WTC11 (cell line): ENCODE results near the gene NETO2. TPM values are rescaled to one million over a fixed set of nuclear protein-coding genes. Genes with fewer than 3 reads are reported as not detected.
"Not testable (repeated sequence)": the region's sequence is repeated elsewhere in the genome, so short reads cannot be mapped to it uniquely, and the experiment has no call there.

Experiments
- ATAC-seq: fragments of 200-7000 bp; cut with Tn5 transposase; 2 replicates; pipeline ENCODE4 v1.10.0; 2021; ENCODE audit warnings: mild to moderate bottlenecking, moderate library complexity
- CTCF ChIA-PET: fragments of 300-600 bp; sonication (Branson Sonifier 250); formaldehyde crosslinking; loops from one replicate; lab custom pipeline; 2021; ENCODE audit warnings: antibody characterized with exemption; lab: Charles Lee
- POLR2A ChIA-PET: fragments of 350-600 bp; sonication (Branson Sonifier 250); formaldehyde crosslinking; loops from one replicate; lab custom pipeline; 2021; ENCODE audit warnings: antibody characterized with exemption; lab: Charles Lee
- DNase-seq: peaks from one replicate; pipeline ENCODE4 v3.0.0; 2021; ENCODE audit warnings: low spot score
- H3K27ac Mint-ChIP-seq: 2 replicates; pipeline ENCODE4 v1.8.0; 2021; ENCODE audit warnings: mixed read lengths
- H3K27me3 Mint-ChIP-seq: 2 replicates; pipeline ENCODE4 v1.8.0; 2021; ENCODE audit warnings: low read depth, mild to moderate bottlenecking, moderate library complexity, mixed read lengths
- H3K36me3 Mint-ChIP-seq: 2 replicates; pipeline ENCODE4 v1.8.0; 2021; ENCODE audit warnings: mixed read lengths
- H3K4me1 Mint-ChIP-seq: 2 replicates; pipeline ENCODE4 v1.8.0; 2022; ENCODE audit warnings: mixed read lengths
- H3K4me3 Mint-ChIP-seq: 2 replicates; pipeline ENCODE4 v1.8.0; 2021; ENCODE audit warnings: mild to moderate bottlenecking, moderate library complexity, mixed read lengths
- H3K9me3 Mint-ChIP-seq: 2 replicates; pipeline ENCODE4 v1.8.0; 2021; ENCODE audit warnings: mixed read lengths
- CREB1 ChIP-seq: sonication (generic); formaldehyde crosslinking; IDR thresholded peaks from 2 replicates; pipeline ENCODE4 v1.8.0; 2023; ENCODE audit warnings: mild to moderate bottlenecking, missing genetic modification reagents
- HMGA2 ChIP-seq: fragments of 250-450 bp; sonication (Bioruptor Pico); IDR thresholded peaks from 2 replicates; pipeline ENCODE4 v1.4.0; 2021; ENCODE audit warnings: mild to moderate bottlenecking, moderate library complexity
- JUN ChIP-seq: sonication (generic); formaldehyde crosslinking; IDR thresholded peaks from 2 replicates; pipeline ENCODE4 v1.8.0; 2023; ENCODE audit warnings: mild to moderate bottlenecking, missing genetic modification reagents
- NR2C2 ChIP-seq: sonication (generic); formaldehyde crosslinking; IDR thresholded peaks from 2 replicates; pipeline ENCODE4 v1.8.0; 2022; ENCODE audit warnings: mild to moderate bottlenecking, missing genetic modification reagents
- NR3C1 ChIP-seq: sonication (generic); formaldehyde crosslinking; conservative IDR thresholded peaks from 2 replicates; pipeline ENCODE4 v1.8.1; 2023; ENCODE audit warnings: low read depth, mild to moderate bottlenecking, missing genetic modification reagents
- OVOL2 ChIP-seq: fragments of 250-450 bp; sonication (Bioruptor Pico); IDR thresholded peaks from 2 replicates; pipeline ENCODE4 v1.9.0; 2021; ENCODE audit warnings: mild to moderate bottlenecking, borderline replicate concordance
- TCF7 ChIP-seq: sonication (generic); formaldehyde crosslinking; IDR thresholded peaks from 2 replicates; pipeline ENCODE4 v1.8.0; 2022; ENCODE audit warnings: mild to moderate bottlenecking, low read depth, missing genetic modification reagents, moderate library complexity
- TEAD4 ChIP-seq: sonication (generic); formaldehyde crosslinking; IDR thresholded peaks from 2 replicates; pipeline ENCODE4 v1.8.0; 2022; ENCODE audit warnings: mild to moderate bottlenecking, missing genetic modification reagents
- ZNF232 ChIP-seq: sonication (generic); formaldehyde crosslinking; IDR thresholded peaks from 2 replicates; pipeline ENCODE4 v1.8.0; 2022; ENCODE audit warnings: mild to moderate bottlenecking, missing genetic modification reagents
- ZNF263 ChIP-seq: sonication (generic); formaldehyde crosslinking; IDR thresholded peaks from 2 replicates; pipeline ENCODE4 v1.8.1; 2022; ENCODE audit warnings: low read depth, mild to moderate bottlenecking, moderate library complexity, missing genetic modification reagents
- ZNF423 ChIP-seq: fragments of 250-450 bp; sonication (Bioruptor Pico); IDR thresholded peaks from 2 replicates; pipeline ENCODE4 v2.1.2; 2022; ENCODE audit warnings: mild to moderate bottlenecking, moderate library complexity
- total RNA-seq: library from RNA; stranded (reverse); gene quantifications from 3 replicates; pipeline ENCODE4 v1.2.3, GENCODE V29; 2021
- TF ChIP-seq, protein P1 (sequence below): fragments of 250-450 bp; sonication (Bioruptor Pico); IDR thresholded peaks from 2 replicates; pipeline ENCODE4 v2.1.2; 2022; ENCODE audit warnings: mild to moderate bottlenecking, moderate library complexity
- TF ChIP-seq, protein P2 (sequence below): sonication (generic); formaldehyde crosslinking; IDR thresholded peaks from 2 replicates; pipeline ENCODE4 v1.8.1; 2022; ENCODE audit warnings: mild to moderate bottlenecking, moderate library complexity, missing genetic modification reagents
- TF ChIP-seq, protein P3 (sequence below): sonication (generic); formaldehyde crosslinking; IDR thresholded peaks from 2 replicates; pipeline ENCODE4 v1.8.0; 2023; ENCODE audit warnings: missing genetic modification reagents
- TF ChIP-seq, protein P4 (sequence below): fragments of 250-450 bp; sonication (Bioruptor Pico); IDR thresholded peaks from 2 replicates; pipeline ENCODE4 v1.9.0; 2021; ENCODE audit warnings: mild to moderate bottlenecking
- TF ChIP-seq, protein P5 (sequence below): fragments of 200-600 bp; IDR thresholded peaks from 2 replicates; pipeline ENCODE4 v1.8.0; 2022; ENCODE audit warnings: antibody characterized with exemption

Gene NETO2
- total RNA-seq, 1 experiment from 2014 or later, result 21.8 TPM

DNA sequence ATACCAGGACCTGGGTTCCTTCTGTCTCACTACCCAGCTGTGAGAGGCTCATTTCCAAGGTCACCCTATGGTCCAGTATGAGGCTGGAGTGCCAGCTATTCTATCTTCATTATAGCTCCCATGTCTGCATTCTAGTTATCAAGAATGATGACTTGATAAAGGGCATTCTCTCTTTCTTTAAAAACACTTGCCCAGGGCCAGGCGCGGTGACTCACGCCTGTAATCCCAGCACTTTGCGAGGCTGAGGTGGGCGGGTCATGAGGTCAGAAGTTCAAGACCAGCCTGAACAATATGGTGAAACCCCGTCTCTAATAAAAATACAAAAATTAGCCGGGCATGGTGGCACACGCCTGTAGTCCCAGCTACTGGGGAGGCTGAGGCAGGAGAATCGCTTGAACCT lies 5.8 kb downstream of the NETO2 start:
- H3K27ac Mint-ChIP-seq, CTCF ChIA-PET, H3K4me3 Mint-ChIP-seq, H3K36me3 Mint-ChIP-seq, ATAC-seq, POLR2A ChIA-PET, H3K9me3 Mint-ChIP-seq, DNase-seq: not testable (repeated sequence)
- Mint-ChIP-seq H3K4me1 (peaks cover 23% of the 10 kb centered on the region), H3K27me3 (peaks cover 11% of the 10 kb centered on the region)

DNA sequence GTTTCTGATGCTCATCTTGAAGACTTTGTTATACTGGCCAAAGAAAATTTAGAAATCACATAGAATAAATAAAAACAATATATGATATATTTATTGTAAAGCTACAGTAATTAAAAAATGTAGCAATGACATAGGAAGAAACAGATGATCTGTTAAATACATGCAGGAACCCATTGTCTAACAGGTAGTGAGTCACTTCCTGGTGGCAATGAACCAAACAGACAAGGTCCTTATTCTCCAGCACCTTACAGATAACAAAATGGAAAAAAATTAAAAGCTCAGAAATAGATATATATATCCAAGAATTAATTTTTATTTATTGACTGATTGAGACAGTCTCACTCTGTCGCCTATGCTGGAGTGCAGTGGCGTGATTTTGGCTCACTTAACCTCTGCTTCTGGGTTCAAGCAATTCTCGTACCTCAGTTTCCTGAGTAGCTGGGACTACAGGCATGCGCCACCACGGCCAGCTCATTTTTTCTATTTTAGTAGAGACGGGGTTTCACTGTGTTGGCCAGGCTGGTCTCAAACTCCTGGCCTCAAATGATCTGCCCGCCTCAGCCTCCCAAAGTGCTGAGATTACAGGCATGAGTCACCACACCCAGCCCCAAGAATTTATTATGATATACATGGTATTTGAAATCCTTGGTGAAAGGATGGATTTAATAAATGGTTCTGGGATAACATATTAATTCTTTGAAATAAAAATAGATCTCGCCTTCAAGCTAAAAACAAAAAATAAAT lies 7.5 kb downstream of the NETO2 start:
- no peak for TF ChIP-seq ZNF423 (CRISPR knock-in tag)
- ChIA-PET POLR2A (interaction anchor here (0.5 kb wide), 1 partner anchor 95 kb away, joined by 3 read pairs; no protein-coding TSS in a partner anchor), CTCF (interaction anchor here (1.4 kb wide), 1 partner anchor 1029 kb away, joined by 3 read pairs; no protein-coding TSS in a partner anchor)
- Mint-ChIP-seq H3K27ac (no peak overlapping the region), H3K9me3 (no peaks in the 10 kb centered on the region), H3K4me1 (peaks cover 13% of the 10 kb centered on the region), H3K36me3 (no peaks in the 10 kb centered on the region), H3K4me3 (no peak overlapping the region), H3K27me3 (no peaks in the 10 kb centered on the region)
- ATAC-seq (no peak), DNase-seq (no peak)

DNA sequence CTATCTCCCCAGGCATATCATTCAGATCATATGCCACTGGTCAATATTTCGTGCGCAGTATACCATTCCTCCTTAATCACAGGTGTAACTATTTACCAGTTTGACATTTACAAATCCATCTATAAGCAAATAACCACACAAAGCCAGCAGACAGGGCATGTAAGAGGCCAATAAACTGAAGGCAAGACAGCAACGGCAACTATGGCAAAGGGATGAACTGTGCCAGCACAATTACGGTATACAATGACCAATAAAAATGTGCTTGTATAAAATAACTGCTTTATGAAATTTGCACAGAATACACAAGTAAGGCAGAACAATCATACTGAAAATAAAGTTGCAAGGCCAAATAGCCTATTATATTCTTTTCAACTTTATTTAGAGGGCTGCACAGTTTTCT lies 9.2 kb downstream of the NETO2 start:
- peaks cover 3% of the 10 kb centered on the region; the same call in 1 of the 2 replicates for H3K36me3 Mint-ChIP-seq
- H3K4me3 Mint-ChIP-seq, result no peak overlapping the region
- peaks cover 18% of the 10 kb centered on the region for H3K4me1 Mint-ChIP-seq
- peaks cover 4% of the 10 kb centered on the region; the same call in 1 of the 2 replicates for H3K9me3 Mint-ChIP-seq
- no peak for ATAC-seq
- POLR2A ChIA-PET, result no interaction called here
- TF ChIP-seq ZNF263 (CRISPR knock-in tag), result no peak
- TF ChIP-seq TCF7 (CRISPR knock-in tag), result no peak
- TF ChIP-seq OVOL2 (CRISPR knock-in tag), result no peak
- no peak for TF ChIP-seq HMGA2
- TF ChIP-seq NR3C1 (CRISPR knock-in tag), result no peak
- TF ChIP-seq, protein P1, sequence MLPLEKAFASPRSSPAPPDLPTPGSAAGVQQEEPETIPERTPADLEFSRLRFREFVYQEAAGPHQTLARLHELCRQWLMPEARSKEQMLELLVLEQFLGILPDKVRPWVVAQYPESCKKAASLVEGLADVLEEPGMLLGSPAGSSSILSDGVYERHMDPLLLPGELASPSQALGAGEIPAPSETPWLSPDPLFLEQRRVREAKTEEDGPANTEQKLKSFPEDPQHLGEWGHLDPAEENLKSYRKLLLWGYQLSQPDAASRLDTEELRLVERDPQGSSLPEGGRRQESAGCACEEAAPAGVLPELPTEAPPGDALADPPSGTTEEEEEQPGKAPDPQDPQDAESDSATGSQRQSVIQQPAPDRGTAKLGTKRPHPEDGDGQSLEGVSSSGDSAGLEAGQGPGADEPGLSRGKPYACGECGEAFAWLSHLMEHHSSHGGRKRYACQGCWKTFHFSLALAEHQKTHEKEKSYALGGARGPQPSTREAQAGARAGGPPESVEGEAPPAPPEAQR (CRISPR knock-in tag), result no peak
- TF ChIP-seq, protein P2, sequence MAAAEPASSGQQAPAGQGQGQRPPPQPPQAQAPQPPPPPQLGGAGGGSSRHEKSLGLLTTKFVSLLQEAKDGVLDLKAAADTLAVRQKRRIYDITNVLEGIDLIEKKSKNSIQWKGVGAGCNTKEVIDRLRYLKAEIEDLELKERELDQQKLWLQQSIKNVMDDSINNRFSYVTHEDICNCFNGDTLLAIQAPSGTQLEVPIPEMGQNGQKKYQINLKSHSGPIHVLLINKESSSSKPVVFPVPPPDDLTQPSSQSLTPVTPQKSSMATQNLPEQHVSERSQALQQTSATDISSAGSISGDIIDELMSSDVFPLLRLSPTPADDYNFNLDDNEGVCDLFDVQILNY (CRISPR knock-in tag), result no peak
- TF ChIP-seq CREB1 (CRISPR knock-in tag), result no peak
- no peak for TF ChIP-seq JUN (CRISPR knock-in tag)
- TF ChIP-seq, protein P3, sequence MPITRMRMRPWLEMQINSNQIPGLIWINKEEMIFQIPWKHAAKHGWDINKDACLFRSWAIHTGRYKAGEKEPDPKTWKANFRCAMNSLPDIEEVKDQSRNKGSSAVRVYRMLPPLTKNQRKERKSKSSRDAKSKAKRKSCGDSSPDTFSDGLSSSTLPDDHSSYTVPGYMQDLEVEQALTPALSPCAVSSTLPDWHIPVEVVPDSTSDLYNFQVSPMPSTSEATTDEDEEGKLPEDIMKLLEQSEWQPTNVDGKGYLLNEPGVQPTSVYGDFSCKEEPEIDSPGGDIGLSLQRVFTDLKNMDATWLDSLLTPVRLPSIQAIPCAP (CRISPR knock-in tag), result no peak
- no peak for TF ChIP-seq TEAD4
- TF ChIP-seq ZNF232 (CRISPR knock-in tag), result no peak
- TF ChIP-seq, protein P4, sequence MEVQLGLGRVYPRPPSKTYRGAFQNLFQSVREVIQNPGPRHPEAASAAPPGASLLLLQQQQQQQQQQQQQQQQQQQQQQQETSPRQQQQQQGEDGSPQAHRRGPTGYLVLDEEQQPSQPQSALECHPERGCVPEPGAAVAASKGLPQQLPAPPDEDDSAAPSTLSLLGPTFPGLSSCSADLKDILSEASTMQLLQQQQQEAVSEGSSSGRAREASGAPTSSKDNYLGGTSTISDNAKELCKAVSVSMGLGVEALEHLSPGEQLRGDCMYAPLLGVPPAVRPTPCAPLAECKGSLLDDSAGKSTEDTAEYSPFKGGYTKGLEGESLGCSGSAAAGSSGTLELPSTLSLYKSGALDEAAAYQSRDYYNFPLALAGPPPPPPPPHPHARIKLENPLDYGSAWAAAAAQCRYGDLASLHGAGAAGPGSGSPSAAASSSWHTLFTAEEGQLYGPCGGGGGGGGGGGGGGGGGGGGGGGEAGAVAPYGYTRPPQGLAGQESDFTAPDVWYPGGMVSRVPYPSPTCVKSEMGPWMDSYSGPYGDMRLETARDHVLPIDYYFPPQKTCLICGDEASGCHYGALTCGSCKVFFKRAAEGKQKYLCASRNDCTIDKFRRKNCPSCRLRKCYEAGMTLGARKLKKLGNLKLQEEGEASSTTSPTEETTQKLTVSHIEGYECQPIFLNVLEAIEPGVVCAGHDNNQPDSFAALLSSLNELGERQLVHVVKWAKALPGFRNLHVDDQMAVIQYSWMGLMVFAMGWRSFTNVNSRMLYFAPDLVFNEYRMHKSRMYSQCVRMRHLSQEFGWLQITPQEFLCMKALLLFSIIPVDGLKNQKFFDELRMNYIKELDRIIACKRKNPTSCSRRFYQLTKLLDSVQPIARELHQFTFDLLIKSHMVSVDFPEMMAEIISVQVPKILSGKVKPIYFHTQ (CRISPR knock-in tag), result no peak
- TF ChIP-seq NR2C2 (CRISPR knock-in tag), result no peak
- TF ChIP-seq, protein P5, sequence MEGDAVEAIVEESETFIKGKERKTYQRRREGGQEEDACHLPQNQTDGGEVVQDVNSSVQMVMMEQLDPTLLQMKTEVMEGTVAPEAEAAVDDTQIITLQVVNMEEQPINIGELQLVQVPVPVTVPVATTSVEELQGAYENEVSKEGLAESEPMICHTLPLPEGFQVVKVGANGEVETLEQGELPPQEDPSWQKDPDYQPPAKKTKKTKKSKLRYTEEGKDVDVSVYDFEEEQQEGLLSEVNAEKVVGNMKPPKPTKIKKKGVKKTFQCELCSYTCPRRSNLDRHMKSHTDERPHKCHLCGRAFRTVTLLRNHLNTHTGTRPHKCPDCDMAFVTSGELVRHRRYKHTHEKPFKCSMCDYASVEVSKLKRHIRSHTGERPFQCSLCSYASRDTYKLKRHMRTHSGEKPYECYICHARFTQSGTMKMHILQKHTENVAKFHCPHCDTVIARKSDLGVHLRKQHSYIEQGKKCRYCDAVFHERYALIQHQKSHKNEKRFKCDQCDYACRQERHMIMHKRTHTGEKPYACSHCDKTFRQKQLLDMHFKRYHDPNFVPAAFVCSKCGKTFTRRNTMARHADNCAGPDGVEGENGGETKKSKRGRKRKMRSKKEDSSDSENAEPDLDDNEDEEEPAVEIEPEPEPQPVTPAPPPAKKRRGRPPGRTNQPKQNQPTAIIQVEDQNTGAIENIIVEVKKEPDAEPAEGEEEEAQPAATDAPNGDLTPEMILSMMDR, result no peak
- DNase-seq, result no peak
- CTCF ChIA-PET, result interaction anchor here (1.0 kb wide), 1 partner anchor 24 kb away, joined by 3 read pairs; no protein-coding TSS in a partner anchor
- no peak overlapping the region for H3K27ac Mint-ChIP-seq
- H3K27me3 Mint-ChIP-seq, result no peaks in the 10 kb centered on the region
